Left renal pelvis (tissue), 4 donors: ENCODE data around the gene AKAP6. TPM values are rescaled to one million over a fixed set of nuclear protein-coding genes. Genes with fewer than 3 reads are reported as not detected.

Experiments
- DNase-seq, 4 donors: peaks; one replicate each; pipeline ENCODE4 v3.0.0-alpha.2; 2013; ENCODE audit warnings: low read depth in 4 of 4, low spot score in 3 of 4
- polyA plus RNA-seq, 4 donors: library from polyadenylated mRNA; unstranded; fragments of 120-200 nt; gene quantifications; one replicate each; pipeline ENCODE4 v1.2.1, GENCODE V29; 2013; ENCODE audit not compliant: insufficient read length in 4 of 4

AKAP6 gene
- polyA plus RNA-seq, 4 donors: 1.3 to 3.2 (median 2.2) TPM

- DNase-seq: no peak
Measured at GRCh38 chr14:32648434-32648833, 319.3 kb downstream of the AKAP6 start.

- no peak for DNase-seq
Measured at GRCh38 chr14:32650030-32650429, 320.9 kb downstream of the AKAP6 start.

- DNase-seq: no peak
Measured at GRCh38 chr14:32650665-32651064, 321.6 kb downstream of the AKAP6 start.

- DNase-seq: no peak
Measured at GRCh38 chr14:32654106-32654505, 325.0 kb downstream of the AKAP6 start.

- no peak for DNase-seq
Measured at GRCh38 chr14:32656601-32657000, 327.5 kb downstream of the AKAP6 start.

GRCh38 chr14:32657081-32657480 is 328.0 kb downstream of the AKAP6 start:
- no peak for DNase-seq

- DNase-seq: no peak
Measured at GRCh38 chr14:32661216-32661615, 332.1 kb downstream of the AKAP6 start.

- DNase-seq: no peak
Measured at GRCh38 chr14:32662211-32662610, 333.1 kb downstream of the AKAP6 start.

GRCh38 chr14:32666308-32666707 is 337.2 kb downstream of the AKAP6 start:
- no peak for DNase-seq

GRCh38 chr14:32667287-32667686 is 338.2 kb downstream of the AKAP6 start:
- DNase-seq: no peak

GRCh38 chr14:32667791-32668190 is 338.7 kb downstream of the AKAP6 start:
- DNase-seq: no peak

- DNase-seq: no peak
Measured at GRCh38 chr14:32669391-32669790, 340.3 kb downstream of the AKAP6 start.

- no peak for DNase-seq
Measured at GRCh38 chr14:32675433-32675832, 346.3 kb downstream of the AKAP6 start.

GRCh38 chr14:32677129-32677780 is 348.2 kb downstream of the AKAP6 start:
- DNase-seq: no peak

- DNase-seq: no peak
Measured at GRCh38 chr14:32678088-32678487, 349.0 kb downstream of the AKAP6 start.

- no peak for DNase-seq
Measured at GRCh38 chr14:32679927-32680612, 351.0 kb downstream of the AKAP6 start.

GRCh38 chr14:32681598-32681997 is 352.5 kb downstream of the AKAP6 start:
- no peak for DNase-seq

GRCh38 chr14:32682214-32682613 is 353.1 kb downstream of the AKAP6 start:
- DNase-seq: no peak

GRCh38 chr14:32683679-32684078 is 354.6 kb downstream of the AKAP6 start:
- no peak for DNase-seq

- DNase-seq: no peak
Measured at GRCh38 chr14:32688941-32689340, 359.8 kb downstream of the AKAP6 start.

GRCh38 chr14:32692441-32692840 is 363.3 kb downstream of the AKAP6 start:
- no peak for DNase-seq

- DNase-seq: no peak
Measured at GRCh38 chr14:32693114-32693513, 364.0 kb downstream of the AKAP6 start.
